AG09319 (cell line): ENCODE results near the gene ZNF217.
"Not testable (repeated sequence)": the region's sequence is repeated elsewhere in the genome, so short reads cannot be mapped to it uniquely, and the experiment has no call there.

ENCODE experiments used
- DNase-seq: peaks from one replicate; pipeline ENCODE4 v3.0.0-alpha.2; 2010; ENCODE audit warnings: low read depth; ENCODE audit errors: extremely low read depth
- CTCF ChIP-seq: IDR thresholded peaks from 2 replicates; pipeline ENCODE4 v1.5.1; 2011; ENCODE audit warnings: low read depth, mild to moderate bottlenecking, inconsistent platforms, low read length, moderate library complexity

ZNF217 gene

GRCh38 chr20:53565254-53565653, 28.4 kb downstream of the ZNF217 start:
- DNase-seq = no peak
- TF ChIP-seq CTCF = no peak

DNA sequence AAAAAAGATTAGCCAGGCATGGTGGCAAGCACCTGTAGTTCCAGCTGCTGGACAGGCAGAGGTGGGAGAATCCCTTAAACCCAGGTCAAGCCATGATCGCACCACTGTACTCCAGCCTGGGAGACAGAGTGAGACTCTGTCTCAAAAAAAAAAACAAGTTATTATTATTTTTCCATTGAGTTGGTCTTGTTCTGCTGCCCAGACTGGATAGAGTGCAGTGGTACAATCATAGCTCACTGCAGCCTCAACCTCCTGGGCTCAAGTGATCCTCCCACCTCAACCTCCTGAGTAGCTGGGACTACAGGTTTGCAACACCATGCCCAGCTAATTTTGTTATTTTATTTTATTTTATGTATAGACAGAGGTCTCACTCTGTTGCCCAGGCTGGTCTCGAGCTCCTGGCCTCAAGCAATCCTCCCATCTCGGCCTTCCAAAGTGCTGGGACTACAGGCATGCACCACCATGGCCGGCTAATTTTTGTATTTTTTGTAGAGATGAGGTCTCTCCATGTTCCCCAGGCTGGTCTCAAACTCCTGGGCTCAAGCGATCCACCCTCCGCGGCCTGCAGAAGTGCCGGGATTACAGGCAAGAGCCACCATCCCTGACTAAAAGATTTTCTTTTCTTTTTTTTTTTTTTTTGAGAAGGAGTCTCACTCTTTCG, 31.4 kb downstream of the ZNF217 start:
- DNase-seq = not testable (repeated sequence)

DNA sequence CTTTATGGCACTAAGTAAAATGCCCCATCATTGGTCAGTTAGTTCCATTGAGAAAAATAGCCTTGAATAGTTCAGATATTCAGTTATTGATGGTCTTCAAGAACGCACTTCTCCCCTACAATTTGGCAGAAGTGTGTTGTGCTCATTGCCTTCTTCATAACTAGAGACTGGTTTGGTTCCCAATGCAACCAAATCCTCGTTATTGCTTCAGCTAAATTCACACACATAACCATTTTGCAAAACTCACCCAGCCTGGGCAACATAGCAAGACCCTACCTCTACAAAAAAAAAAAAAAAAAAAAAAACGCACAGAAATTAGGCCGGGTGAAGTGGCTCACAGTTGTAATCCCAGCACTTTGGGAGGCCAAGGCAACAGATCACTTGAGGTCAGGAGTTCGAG, 32.1 kb downstream of the ZNF217 start:
- DNase-seq = no peak
- TF ChIP-seq CTCF = no peak

GRCh38 chr20:53559816-53560215, 33.8 kb downstream of the ZNF217 start:
- DNase-seq = no peak

GRCh38 chr20:53557130-53557529, 36.5 kb downstream of the ZNF217 start:
- no peak for DNase-seq
- TF ChIP-seq CTCF = no peak

More at GRCh38 chr20:53559816-53560215, 33.8 kb downstream of the ZNF217 start:
- no peak for TF ChIP-seq CTCF

- no peak for DNase-seq
- TF ChIP-seq CTCF = no peak
Measured at GRCh38 chr20:53556267-53556897, 37.3 kb downstream of the ZNF217 start.

DNA sequence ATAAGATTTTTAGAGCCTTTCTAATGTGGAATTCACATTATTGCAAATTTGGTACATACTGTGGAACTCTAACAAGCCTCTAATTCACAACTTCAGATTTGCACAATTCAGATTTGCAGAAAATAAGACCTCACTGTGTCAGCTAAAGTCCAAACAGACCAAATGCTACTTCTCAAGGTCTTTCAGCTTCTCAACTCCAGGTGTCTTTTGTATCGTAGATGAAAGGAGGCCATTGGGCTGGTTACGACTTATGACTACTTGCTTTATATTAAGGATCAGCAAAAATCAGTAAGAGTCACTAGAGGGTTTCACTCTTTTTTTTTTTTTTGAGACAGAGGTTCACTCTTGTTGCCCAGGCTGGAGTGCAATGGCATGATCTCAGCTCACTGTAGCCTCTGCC, 37.8 kb downstream of the ZNF217 start:
- DNase-seq = no peak

More for the DNA sequence above, 37.8 kb downstream of the ZNF217 start:
- no peak for TF ChIP-seq CTCF
